HepG2 (cell line): ENCODE measurements around the gene ECE2. TPM values are rescaled to one million over a fixed set of nuclear protein-coding genes. Genes with fewer than 3 reads are reported as not detected.
A peak's percentile ranks its signal among the peaks of the same experiment; 100 is the strongest.

Source experiments
- ATAC-seq: fragments of 200-7000 bp; cut with Tn5 transposase; 3 replicates; pipeline ENCODE4 v1.9.1; 2020; ENCODE audit warnings: mild to moderate bottlenecking, moderate library complexity
- BruUV-seq: library from RNA; stranded (reverse); fragments of 400-500 nt; replicated peaks from 2 replicates; lab custom pipeline; 2021; lab: Mats Ljungman, UMichigan
- CTCF ChIA-PET: fragments of 300-600 bp; formaldehyde crosslinking; extraction: SDS; loops from one replicate; lab custom pipeline; 2021; ENCODE audit warnings: low total read pairs, inconsistent platforms, low intra/inter-chr PET ratio; lab: Yijun Ruan, JAX
- POLR2A ChIA-PET: fragments of 350-600 bp; sonication (Branson Sonifier 250); formaldehyde crosslinking; loops from one replicate; lab custom pipeline; 2020; ENCODE audit warnings: antibody characterized with exemption, inconsistent platforms; lab: Yijun Ruan, JAX
- DNase-seq: peaks from one replicate; pipeline ENCODE4 v3.0.0-alpha.2; 2015; ENCODE audit warnings: low spot score
- FAIRE-seq: peaks from 3 replicates; lab custom pipeline; 2011; peaks lifted over from hg19 to GRCh38; lab: Jason Lieb, UNC
- H2AFZ ChIP-seq: one replicate; pipeline ENCODE4 v1.6.1; 2011; ENCODE audit warnings: low read length, inconsistent platforms
- H3K27ac ChIP-seq: fragments of 300-600 bp; 3 replicates; pipeline ENCODE4 v1.8.0; 2011; ENCODE audit warnings: mixed run types, mild to moderate bottlenecking, mixed read lengths, low read length, inconsistent platforms; ENCODE audit not compliant: insufficient read depth; ENCODE audit errors: extremely low read length
- H3K27me3 ChIP-seq, 2 experiments: fragments of 200-600 bp in 1 of 2; 2 replicates in 1 of 2; 3 replicates in 1 of 2; pipeline versions ENCODE4 v1.6.0 to v1.8.0; 2011; ENCODE audit warnings: low read length in 2 of 2, mild to moderate bottlenecking in 2 of 2, moderate library complexity in 2 of 2, inconsistent platforms in 1 of 2; ENCODE audit not compliant: insufficient read depth in 2 of 2, control insufficient read depth in 1 of 2
- H3K36me3 ChIP-seq, 2 experiments: fragments of 200-600 bp in 1 of 2; replicated peaks in 1 of 2; 2 replicates in 1 of 2; 3 replicates in 1 of 2; pipeline versions ENCODE4 v1.5.1 to v1.8.0; 2011; ENCODE audit warnings: low read length in 2 of 2, inconsistent platforms in 1 of 2; ENCODE audit not compliant: insufficient read depth in 2 of 2, control insufficient read depth in 1 of 2
- H3K4me1 ChIP-seq: 2 replicates; pipeline ENCODE4 v1.5.1; 2012; ENCODE audit warnings: low read length, inconsistent platforms; ENCODE audit not compliant: insufficient read depth
- H3K4me2 ChIP-seq: 2 replicates; pipeline ENCODE4 v1.6.0; 2011; ENCODE audit warnings: low read depth, low read length, inconsistent platforms
- H3K4me3 ChIP-seq, 3 experiments: fragments of 200-600 bp in 1 of 3; sonication (generic), shearing (Covaris generic) in 1 of 3; replicated peaks in 1 of 3; 2 replicates each; pipeline ENCODE4 v1.5.1; 2011 to 2016; ENCODE audit warnings: low read length in 3 of 3, inconsistent platforms in 2 of 3, low read depth in 2 of 3, mild to moderate bottlenecking in 2 of 3, control low read depth in 1 of 3, mixed read lengths in 1 of 3; ENCODE audit not compliant: insufficient read depth in 1 of 3
- H3K79me2 ChIP-seq: one replicate; pipeline ENCODE4 v1.6.1; 2011; ENCODE audit warnings: low read length, inconsistent platforms; ENCODE audit not compliant: insufficient read depth
- H3K9ac ChIP-seq: 2 replicates; pipeline ENCODE4 v1.6.0; 2011; ENCODE audit warnings: mild to moderate bottlenecking, low read depth, low read length, inconsistent platforms; ENCODE audit not compliant: insufficient read depth
- H3K9me3 ChIP-seq: 2 replicates; pipeline ENCODE4 v1.5.1; 2012; ENCODE audit warnings: mild to moderate bottlenecking, low read length
- H4K20me1 ChIP-seq: 2 replicates; pipeline ENCODE4 v1.6.0; 2011; ENCODE audit warnings: inconsistent platforms, mild to moderate bottlenecking, low read length, moderate library complexity; ENCODE audit not compliant: insufficient read depth
- CHCHD3 ChIP-seq: sonication (generic); formaldehyde crosslinking; IDR thresholded peaks from 2 replicates; pipeline ENCODE4 v1.8.0; 2022; ENCODE audit warnings: mild to moderate bottlenecking, missing genetic modification reagents, moderate library complexity
- CHD2 ChIP-seq: IDR thresholded peaks from 2 replicates; pipeline ENCODE4 v1.6.1; 2011; ENCODE audit warnings: low read depth, low read length, improper control_type of control experiment
- EED ChIP-seq: sonication (generic); formaldehyde crosslinking; IDR thresholded peaks from 2 replicates; pipeline ENCODE4 v1.5.0; 2020; ENCODE audit warnings: mild to moderate bottlenecking, missing genetic modification reagents
- EZH2 ChIP-seq: conservative IDR thresholded peaks from 2 replicates; pipeline ENCODE4 v1.6.1; 2012; ENCODE audit warnings: mild to moderate bottlenecking, low read depth, low read length, moderate library complexity
- GABPB1 ChIP-seq: IDR thresholded peaks from 2 replicates; pipeline ENCODE4 v1.6.1; 2016; ENCODE audit warnings: mild to moderate bottlenecking, missing genetic modification reagents, moderate library complexity, missing compliant biosample characterization
- HNRNPK ChIP-seq: fragments of 200-400 bp; formaldehyde crosslinking; IDR thresholded peaks from 2 replicates; pipeline ENCODE4 v1.6.1; 2018; ENCODE audit warnings: low read length, low read depth, moderate library complexity, mild to moderate bottlenecking; ENCODE audit not compliant: poor library complexity, severe bottlenecking
- KLF9 ChIP-seq: IDR thresholded peaks from 2 replicates; pipeline ENCODE4 v1.6.1; 2016; ENCODE audit warnings: low read depth
- SALL2 ChIP-seq: sonication (generic); formaldehyde crosslinking; IDR thresholded peaks from 2 replicates; pipeline ENCODE4 v1.8.1; 2023; ENCODE audit warnings: mild to moderate bottlenecking, missing genetic modification reagents, inconsistent platforms
- ZBTB43 ChIP-seq: sonication (generic); formaldehyde crosslinking; conservative IDR thresholded peaks from 2 replicates; pipeline ENCODE4 v1.4.0; 2020; ENCODE audit warnings: missing genetic modification reagents
- ZNF276 ChIP-seq: sonication (generic); formaldehyde crosslinking; IDR thresholded peaks from 2 replicates; pipeline ENCODE4 v1.4.0; 2020; ENCODE audit warnings: mild to moderate bottlenecking, low read depth, missing genetic modification reagents
- ZNF317 ChIP-seq: sonication (generic); formaldehyde crosslinking; IDR thresholded peaks from 2 replicates; pipeline ENCODE4 v1.5.0; 2020; ENCODE audit warnings: mild to moderate bottlenecking, missing genetic modification reagents
- ZNF605 ChIP-seq: sonication (generic); formaldehyde crosslinking; IDR thresholded peaks from 2 replicates; pipeline ENCODE4 v1.8.0; 2022; ENCODE audit warnings: mild to moderate bottlenecking, missing genetic modification reagents
- ZNF816 ChIP-seq: sonication (generic); formaldehyde crosslinking; IDR thresholded peaks from 2 replicates; pipeline ENCODE4 v1.8.0; 2022; ENCODE audit warnings: missing genetic modification reagents, mild to moderate bottlenecking, borderline replicate concordance
- ZNF841 ChIP-seq: sonication (generic); formaldehyde crosslinking; IDR thresholded peaks from 2 replicates; pipeline ENCODE4 v1.8.1; 2023; ENCODE audit warnings: missing genetic modification reagents, borderline replicate concordance
- WGBS: methylation state at CpG from one replicate; pipeline ENCODE4 v1.1.6; 2017; ENCODE audit warnings: low lambda C conversion rate; 5-methylcytosine and 5-hydroxymethylcytosine counted together
- in situ Hi-C: cut with HindIII; loops from 2 replicates; pipeline ENCODE4 v1.10.0; 2017; ENCODE audit warnings: low pct_unique_long_range_greater_than_20kb; ENCODE audit not compliant: extremely low pct_ligation_motif_present
- intact Hi-C: fragments of 100-400 bp; cut with micrococcal nuclease; formaldehyde crosslinking; loops from one replicate; pipeline ENCODE4 v1.10.0; 2022; ENCODE audit not compliant: unreplicated experiment
- polyA plus RNA-seq, 8 experiments: library from polyadenylated mRNA; depleted of rRNA in 3 of 8; stranded (reverse) in 7 of 8; unstranded in 1 of 8; fragments of >200 nt; fragmentation: Illumina TruSeq in 4 of 8; extraction: Trizol in 4 of 8; gene quantifications; 2 replicates each; pipeline versions ENCODE4 v1.2.1 to v1.2.3, GENCODE V29; 2011 to 2016; ENCODE audit warnings: low read depth in 4 of 8, missing spikeins in 1 of 8, mixed read lengths in 1 of 8; ENCODE audit not compliant: insufficient read depth in 1 of 8
- total RNA-seq, 5 experiments: library from RNA; depleted of rRNA; stranded (reverse); fragments of >200 nt; fragmentation: Illumina TruSeq; extraction: Trizol; gene quantifications; 2 replicates each; pipeline ENCODE4 v1.2.3, GENCODE V29; 2016; ENCODE audit warnings: low read depth in 1 of 5

The ECE2 gene
- total and polyA plus RNA-seq, 2 of the 13 experiments (the other 11 are each of a cell fraction or from before 2014, with no cell fraction given), result not detected

- no peaks in the 10 kb centered on the region for H3K79me2 ChIP-seq
- ChIA-PET POLR2A (no interaction called here), CTCF (no interaction called here)
- no peaks in the 10 kb centered on the region for H4K20me1 ChIP-seq
- no peak overlapping the region for H3K27ac ChIP-seq
- BruUV-seq, result no TSS peak
- ATAC-seq, result no peak
- no peaks in the 10 kb centered on the region for H3K4me1 ChIP-seq
- in situ Hi-C loops, result no loop called here
- 0% methylated on average over 1 of the region's 1 CpG for WGBS
- no peak overlapping the region for H3K9ac ChIP-seq
- no peak for DNase-seq
- no peak overlapping the region for H2AFZ ChIP-seq
- peak; percentile 77 for TF ChIP-seq HNRNPK
- TF ChIP-seq ZNF605 (CRISPR knock-in tag), result no peak
- H3K4me3 ChIP-seq, result no peak overlapping the region
- H3K9me3 ChIP-seq, result no peaks in the 10 kb centered on the region
- peaks cover 5 to 32% of the 10 kb centered on the region in 2 experiments; a peak in 4 of 5 replicates for H3K27me3 ChIP-seq
- intact Hi-C loops, result no loop called here
- H3K36me3 ChIP-seq, result no peaks in the 10 kb centered on the region
- no peak overlapping the region for H3K4me2 ChIP-seq
- FAIRE-seq, result no peak
Measured at GRCh38 chr3:184272269-184272668, 3.6 kb upstream of the ECE2 start.

GRCh38 chr3:184275381-184275701, 481 bp upstream of the ECE2 start:
- POLR2A ChIA-PET, result no interaction called here
- Histone ChIP-seq H3K27me3 (peaks cover 9 to 52% of the 10 kb centered on the region in 2 experiments; a peak in 4 of 5 replicates), H4K20me1 (no peaks in the 10 kb centered on the region), H3K4me1 (no peaks in the 10 kb centered on the region), H3K4me3 (no peak overlapping the region)
- CTCF ChIA-PET, result no interaction called here
- ATAC-seq (no peak), DNase-seq (no peak)
- no TSS peak for BruUV-seq
- TF ChIP-seq ZNF276 (CRISPR knock-in tag) (no peak), GABPB1 (CRISPR knock-in tag) (no peak), ZNF317 (CRISPR knock-in tag) (no peak), CHD2 (no peak), ZNF816 (CRISPR knock-in tag) (no peak), EED (CRISPR knock-in tag) (no peak), SALL2 (no peak), EZH2 (no peak), ZBTB43 (no peak), CHCHD3 (CRISPR knock-in tag) (no peak), ZNF841 (CRISPR knock-in tag) (no peak), KLF9 (CRISPR knock-in tag) (no peak)
- TF ChIP-seq, all 625 proteins: peak for 0
- Histone ChIP-seq H3K4me2 (no peak overlapping the region), H3K9ac (no peak overlapping the region), H3K9me3 (no peaks in the 10 kb centered on the region), H2AFZ (no peak overlapping the region), H3K36me3 (no peaks in the 10 kb centered on the region), H3K27ac (no peak overlapping the region), H3K79me2 (no peaks in the 10 kb centered on the region)
- WGBS, result 59% methylated on average over 12 of the region's 12 CpGs
- intact Hi-C loops (no loop called here), in situ Hi-C loops (no loop called here)
- FAIRE-seq, result no peak
